T-helper 2 cell treated with Interferon-gamma antibody and Interleukin-4, amounts not matched to agents 100 ng/mL and 5 ng/mL, for 36 hours (primary cell): ENCODE results near the gene SFXN5. TPM values are rescaled to one million over a fixed set of nuclear protein-coding genes. Genes with fewer than 3 reads are reported as not detected.

Experiments
- intact Hi-C: fragments of 100-400 bp; cut with micrococcal nuclease; formaldehyde crosslinking; loops from one replicate; pipeline ENCODE4 v1.15.1; 2023
- total RNA-seq: library from RNA; stranded (reverse); gene quantifications from 2 replicates; pipeline ENCODE4 v1.2.3, GENCODE V29; 2022

SFXN5 gene
- total RNA-seq, 1 donor from 2014 or later = 13.7 TPM

GRCh38 chr2:73028841-73029240 is 42.7 kb downstream of the SFXN5 start:
- intact Hi-C loops = no loop called here

DNA sequence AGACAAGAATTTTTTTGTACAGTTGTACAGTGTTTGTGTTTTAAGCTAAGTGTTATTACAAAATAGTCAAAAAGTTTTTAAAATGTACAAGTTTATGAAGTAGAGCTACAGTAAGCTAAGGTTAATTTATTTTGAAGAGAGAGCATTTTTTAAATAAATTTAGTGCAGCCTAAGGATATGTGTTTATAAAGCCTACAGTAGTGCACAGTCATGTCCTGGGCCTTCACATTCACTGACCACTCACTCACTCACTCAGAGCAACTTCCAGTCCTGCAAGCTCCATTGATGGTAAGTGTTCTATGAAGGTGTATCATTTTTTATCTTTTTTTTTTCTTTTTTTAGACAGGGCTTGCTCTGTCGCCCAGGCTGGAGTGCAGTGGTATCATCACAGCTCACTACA is 44.2 kb downstream of the SFXN5 start:
- intact Hi-C loops = no loop called here

DNA sequence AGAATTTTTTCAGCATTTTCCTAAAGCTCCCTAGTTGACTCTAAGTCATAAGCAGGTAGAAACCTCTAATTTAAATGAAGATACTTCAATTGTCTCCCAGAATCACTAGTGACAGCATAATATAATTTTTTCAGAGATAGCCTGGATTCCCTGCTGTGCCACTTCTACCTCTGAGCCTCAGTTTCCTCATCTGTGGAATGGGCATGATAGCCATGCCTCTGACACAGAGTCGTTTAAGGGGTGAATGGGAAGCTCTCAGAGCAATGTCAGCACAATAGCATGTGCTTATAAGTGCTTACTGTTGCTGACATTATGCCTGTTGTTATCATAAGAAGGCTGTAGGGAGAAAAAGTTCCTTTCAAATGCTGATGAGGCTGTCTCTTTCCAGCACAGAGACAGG is 48.0 kb downstream of the SFXN5 start:
- intact Hi-C loops = no loop called here

- intact Hi-C loops = no loop called here
These were observed 49.4 kb downstream of the SFXN5 start for GRCh38 chr2:73022024-73022568.

- intact Hi-C loops = no loop called here
These were observed 50.0 kb downstream of the SFXN5 start for GRCh38 chr2:73021371-73022010.

DNA sequence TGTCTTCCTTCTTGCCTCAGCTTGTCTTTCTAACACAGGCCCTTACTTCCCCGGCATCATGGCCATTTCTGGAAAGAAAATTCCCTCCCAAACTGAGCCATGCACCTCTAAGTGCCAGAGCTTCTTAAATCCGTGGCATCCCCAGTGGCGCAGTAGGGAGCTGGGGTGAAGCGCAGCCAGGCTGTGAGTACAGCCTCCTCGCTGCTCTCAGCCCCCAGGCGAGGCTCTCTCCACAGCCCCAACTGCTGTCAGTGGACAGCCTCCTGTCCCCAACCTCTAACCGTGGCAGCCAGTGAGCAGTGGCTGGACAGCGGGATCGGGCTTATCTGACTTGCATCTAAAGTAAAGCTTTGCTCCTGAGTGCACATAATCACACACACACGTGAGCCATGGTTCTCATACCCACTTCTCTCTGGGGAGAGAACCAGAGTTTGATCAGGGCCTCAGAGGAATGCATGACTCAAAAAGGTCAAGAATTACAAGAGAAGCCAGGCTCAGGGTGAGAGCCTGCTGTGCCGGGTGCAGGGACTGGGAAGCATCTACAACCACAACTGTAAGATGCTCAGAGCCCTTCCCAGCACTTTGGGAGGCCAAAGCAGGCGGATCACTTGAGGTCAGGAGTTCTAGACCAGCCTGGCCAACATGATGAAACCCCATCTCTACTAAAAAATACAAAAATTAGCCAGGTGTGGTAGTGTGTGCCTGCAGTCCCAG is 50.7 kb downstream of the SFXN5 start:
- intact Hi-C loops = no loop called here

- intact Hi-C loops = no loop called here
These were observed 51.2 kb downstream of the SFXN5 start for GRCh38 chr2:73020306-73020656.

GRCh38 chr2:73018188-73018825 is 53.2 kb downstream of the SFXN5 start:
- intact Hi-C loops = no loop called here

DNA sequence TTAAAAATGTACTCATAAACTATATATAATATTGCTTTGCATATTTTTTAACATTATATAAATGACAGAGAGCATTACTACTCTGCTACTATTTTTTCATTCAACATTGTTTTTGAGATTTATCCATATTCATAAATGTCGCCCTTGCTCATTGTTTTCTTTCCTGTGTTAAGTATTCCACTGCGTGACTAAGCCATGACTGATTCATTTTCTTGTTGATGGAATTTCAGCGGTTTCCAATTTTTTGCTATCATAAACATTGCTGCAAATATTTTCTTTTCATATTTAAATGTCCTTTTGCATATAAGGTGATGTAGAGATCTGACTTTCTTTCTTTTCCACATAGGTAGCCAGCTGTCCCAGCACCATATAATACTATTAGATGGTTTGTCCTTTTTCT is 57.6 kb downstream of the SFXN5 start:
- intact Hi-C loops = no loop called here

GRCh38 chr2:73009177-73009839 is 62.2 kb downstream of the SFXN5 start:
- intact Hi-C loops = no loop called here

DNA sequence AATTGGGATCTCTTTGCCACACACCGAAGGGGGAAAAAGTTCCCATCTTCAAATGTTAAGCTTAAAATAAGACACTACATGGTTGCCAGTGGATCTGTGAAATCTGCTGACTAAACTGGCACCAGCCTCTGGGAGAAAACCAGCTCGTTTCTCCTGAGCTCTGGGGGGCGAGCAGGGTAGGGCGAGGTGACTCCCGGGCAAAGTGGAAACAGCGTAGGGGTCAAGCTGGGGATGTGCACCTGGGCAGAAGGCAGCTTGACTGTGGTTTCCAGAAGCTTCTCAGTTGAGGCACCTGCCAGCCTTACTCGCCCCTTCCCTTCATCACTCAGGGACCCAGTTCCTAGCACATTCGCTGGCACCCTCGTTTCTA is 62.8 kb downstream of the SFXN5 start:
- intact Hi-C loops = no loop called here

- intact Hi-C loops = no loop called here
These were observed 63.3 kb downstream of the SFXN5 start for GRCh38 chr2:73007991-73008765.

DNA sequence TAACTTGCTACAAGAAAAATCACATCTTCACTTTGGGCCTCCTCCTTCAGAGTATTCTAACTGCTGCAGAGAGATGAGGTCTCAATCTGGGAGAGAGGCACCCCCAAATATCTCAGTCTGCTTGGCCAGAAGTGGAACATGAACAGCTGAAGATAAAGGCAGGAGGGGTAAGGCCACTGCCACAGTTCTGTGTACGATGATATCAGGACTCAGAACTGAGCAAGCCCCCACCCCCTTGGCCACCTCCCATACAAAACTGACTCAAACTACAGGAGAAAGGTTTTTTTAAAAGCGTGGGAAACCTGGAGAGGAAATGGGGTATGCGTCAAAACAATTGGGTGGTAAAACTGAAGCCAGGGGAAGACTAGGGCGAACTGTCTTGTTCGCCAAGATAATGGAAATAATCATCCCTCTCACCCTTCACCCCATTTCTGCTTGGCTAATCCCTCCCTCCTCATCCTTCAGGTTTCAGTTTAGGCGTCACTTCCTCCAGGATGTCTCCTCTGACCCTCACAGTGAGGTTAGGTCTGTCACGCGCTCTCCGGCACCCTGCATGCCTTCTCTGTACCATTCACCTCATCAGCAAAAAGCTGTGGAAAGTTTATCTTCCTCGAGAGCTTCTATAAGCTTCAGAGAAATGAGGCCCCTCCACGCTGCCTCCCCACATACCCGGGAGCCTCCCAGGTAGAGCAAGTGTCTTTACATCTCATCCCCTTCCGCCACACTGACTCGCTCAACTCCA is 64.4 kb downstream of the SFXN5 start:
- intact Hi-C loops = no loop called here

GRCh38 chr2:73004889-73005596 is 66.5 kb downstream of the SFXN5 start:
- intact Hi-C loops = no loop called here

DNA sequence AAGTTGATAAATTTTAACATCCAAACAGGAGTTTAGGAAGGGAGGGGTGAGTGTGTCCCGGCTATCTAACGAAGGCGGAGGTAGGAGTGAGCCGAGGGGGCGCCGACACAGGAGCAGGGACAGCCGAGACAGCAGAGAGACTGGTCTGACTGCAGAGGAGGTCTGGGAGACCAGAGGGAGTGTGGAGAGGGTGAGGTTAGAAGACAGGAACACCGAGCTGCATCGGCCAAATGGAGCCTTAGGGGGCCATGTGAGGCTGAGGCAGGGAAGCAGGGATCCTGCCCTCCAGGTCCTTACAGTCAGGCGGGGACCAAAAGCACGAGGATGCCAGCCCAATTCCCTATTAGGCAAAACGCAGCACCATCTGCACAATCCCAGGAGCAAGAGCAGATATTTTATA is 67.0 kb downstream of the SFXN5 start:
- intact Hi-C loops = no loop called here

- intact Hi-C loops = no loop called here
These were observed 68.5 kb downstream of the SFXN5 start for GRCh38 chr2:73003027-73003426.

- intact Hi-C loops = no loop called here
These were observed 70.5 kb downstream of the SFXN5 start for GRCh38 chr2:73000808-73001570.

- intact Hi-C loops = no loop called here
These were observed 71.5 kb downstream of the SFXN5 start for GRCh38 chr2:72999729-73000725.
